Karpas-422 (cell line): ENCODE data around the gene LRRK1. TPM values are rescaled to one million over a fixed set of nuclear protein-coding genes. Genes with fewer than 3 reads are reported as not detected.
"Not testable (repeated sequence)": the region's sequence is repeated elsewhere in the genome, so short reads cannot be mapped to it uniquely, and the experiment has no call there.

ENCODE experiments used
- DNase-seq: peaks from one replicate; pipeline ENCODE4 v3.0.0-alpha.2; 2015
- H2AFZ ChIP-seq: fragments of 200-600 bp; sonication (generic); 2 replicates; pipeline ENCODE4 v1.6.1; 2014; ENCODE audit warnings: antibody characterized with exemption, low read length, mixed read lengths
- H3K27ac ChIP-seq: fragments of 200-600 bp; sonication (generic); 2 replicates; pipeline ENCODE4 v1.5.1; 2014; ENCODE audit warnings: mild to moderate bottlenecking, low read length, moderate library complexity
- H3K27me3 ChIP-seq: fragments of 200-600 bp; sonication (generic); 2 replicates; pipeline ENCODE4 v1.6.1; 2014; ENCODE audit warnings: low read length, mixed read lengths
- H3K36me3 ChIP-seq: fragments of 200-600 bp; sonication (generic); 2 replicates; pipeline ENCODE4 v1.6.1; 2014; ENCODE audit warnings: low read length, mixed read lengths; ENCODE audit not compliant: insufficient read depth
- H3K4me1 ChIP-seq: fragments of 200-600 bp; sonication (generic); 2 replicates; pipeline ENCODE4 v1.6.1; 2014; ENCODE audit warnings: mild to moderate bottlenecking, low read length, mixed read lengths
- H3K4me2 ChIP-seq: fragments of 200-600 bp; sonication (generic); 2 replicates; pipeline ENCODE4 v1.6.1; 2014; ENCODE audit warnings: low read length, low read depth, mild to moderate bottlenecking; ENCODE audit not compliant: poor library complexity, severe bottlenecking
- H3K4me3 ChIP-seq: fragments of 200-600 bp; sonication (generic); 2 replicates; pipeline ENCODE4 v1.5.1; 2014; ENCODE audit warnings: mild to moderate bottlenecking, antibody characterized with exemption, low read length, mixed read lengths
- H3K79me2 ChIP-seq: fragments of 200-600 bp; sonication (generic); 2 replicates; pipeline ENCODE4 v1.6.1; 2014; ENCODE audit warnings: mild to moderate bottlenecking, low read length, mixed read lengths
- H3K9ac ChIP-seq: fragments of 200-600 bp; sonication (generic); 2 replicates; pipeline ENCODE4 v1.6.0; 2014; ENCODE audit warnings: low read length
- H3K9me2 ChIP-seq: fragments of 200-600 bp; sonication (generic), shearing (Covaris generic); replicated peaks from 2 replicates; pipeline ENCODE4 v1.6.0; 2014; ENCODE audit warnings: mild to moderate bottlenecking, low read length, moderate library complexity; ENCODE audit not compliant: insufficient read depth
- H3K9me3 ChIP-seq: fragments of 300-700, 200-600 bp; sonication (generic); 2 replicates; pipeline ENCODE4 v1.6.1; 2014; ENCODE audit warnings: low read length, mixed read lengths
- H4K20me1 ChIP-seq: fragments of 200-600 bp; sonication (generic); 2 replicates; pipeline ENCODE4 v1.6.1; 2014; ENCODE audit warnings: mild to moderate bottlenecking, antibody characterized with exemption, low read length, low read depth; ENCODE audit not compliant: insufficient read depth
- total RNA-seq: library from RNA; depleted of rRNA; stranded (reverse); fragments of >200 nt; shearing (Covaris generic); gene quantifications from 2 replicates; pipeline ENCODE4 v1.2.3, GENCODE V29; 2014; ENCODE audit warnings: low replicate concordance

Gene LRRK1
- total RNA-seq, 1 experiment from 2014 or later: 46.6 TPM

GRCh38 chr15:101068961-101069653 lies 149.9 kb downstream of the LRRK1 start:
- Histone ChIP-seq H3K27ac (no peak overlapping the region), H3K4me1 (no peaks in the 10 kb centered on the region), H3K9me3 (no peaks in the 10 kb centered on the region), H3K4me2 (no peak overlapping the region), H2AFZ (no peak overlapping the region), H3K36me3 (peaks cover 57% of the 10 kb centered on the region; the same call in 1 of the 2 replicates), H3K27me3 (no peaks in the 10 kb centered on the region), H3K4me3 (no peak overlapping the region), H4K20me1 (peaks cover 4% of the 10 kb centered on the region), H3K79me2 (no peaks in the 10 kb centered on the region), H3K9me2 (no peaks in the 10 kb centered on the region), H3K9ac (no peak overlapping the region)
- DNase-seq: no peak

- no peak for DNase-seq
- no peaks in the 10 kb centered on the region for H3K27me3 ChIP-seq
- no peak overlapping the region for H3K4me2 ChIP-seq
- no peaks in the 10 kb centered on the region for H3K79me2 ChIP-seq
- no peak overlapping the region for H3K9ac ChIP-seq
- no peak overlapping the region for H2AFZ ChIP-seq
- no peaks in the 10 kb centered on the region for H3K4me1 ChIP-seq
- no peaks in the 10 kb centered on the region for H3K9me2 ChIP-seq
- no peak overlapping the region for H3K4me3 ChIP-seq
- peaks cover 4% of the 10 kb centered on the region; the same call in 1 of the 2 replicates for H4K20me1 ChIP-seq
- H3K27ac ChIP-seq: no peak overlapping the region
- H3K9me3 ChIP-seq: no peaks in the 10 kb centered on the region
- peaks cover 53% of the 10 kb centered on the region; the same call in 1 of the 2 replicates for H3K36me3 ChIP-seq
Measured at GRCh38 chr15:101069654-101069973, 150.5 kb downstream of the LRRK1 start.

GRCh38 chr15:101070024-101070423 lies 150.9 kb downstream of the LRRK1 start:
- Histone ChIP-seq H4K20me1 (peaks cover 4% of the 10 kb centered on the region; the same call in 1 of the 2 replicates), H3K4me3 (no peak overlapping the region), H3K4me2 (no peak overlapping the region), H3K27me3 (no peaks in the 10 kb centered on the region), H3K9ac (no peak overlapping the region), H3K79me2 (no peaks in the 10 kb centered on the region), H3K4me1 (no peaks in the 10 kb centered on the region), H3K9me3 (no peaks in the 10 kb centered on the region), H3K9me2 (no peaks in the 10 kb centered on the region), H2AFZ (no peak overlapping the region), H3K36me3 (peaks cover 52% of the 10 kb centered on the region; the same call in 1 of the 2 replicates), H3K27ac (no peak overlapping the region)
- DNase-seq: no peak

GRCh38 chr15:101070502-101071273 lies 151.5 kb downstream of the LRRK1 start:
- no peak overlapping the region for H2AFZ ChIP-seq
- H3K4me1 ChIP-seq: no peaks in the 10 kb centered on the region
- no peaks in the 10 kb centered on the region for H3K79me2 ChIP-seq
- peaks cover 46% of the 10 kb centered on the region; the same call in 1 of the 2 replicates for H3K36me3 ChIP-seq
- H3K27ac ChIP-seq: no peak overlapping the region
- no peaks in the 10 kb centered on the region for H3K9me3 ChIP-seq
- H3K27me3 ChIP-seq: no peaks in the 10 kb centered on the region
- DNase-seq: no peak
- H3K9me2 ChIP-seq: no peaks in the 10 kb centered on the region
- no peak overlapping the region for H3K4me3 ChIP-seq
- H3K4me2 ChIP-seq: no peak overlapping the region
- no peak overlapping the region for H3K9ac ChIP-seq
- peaks cover 4% of the 10 kb centered on the region; the same call in 1 of the 2 replicates for H4K20me1 ChIP-seq

- DNase-seq: no peak
- Histone ChIP-seq H3K4me1 (no peaks in the 10 kb centered on the region), H3K36me3 (peaks cover 43% of the 10 kb centered on the region; the same call in 1 of the 2 replicates), H3K27ac (no peak overlapping the region), H3K4me3 (no peak overlapping the region), H3K4me2 (no peak overlapping the region), H4K20me1 (peaks cover 4% of the 10 kb centered on the region; the same call in 1 of the 2 replicates), H3K9me3 (no peaks in the 10 kb centered on the region), H3K9ac (no peak overlapping the region), H3K27me3 (no peaks in the 10 kb centered on the region), H3K9me2 (no peaks in the 10 kb centered on the region), H3K79me2 (no peaks in the 10 kb centered on the region), H2AFZ (no peak overlapping the region)
Measured at GRCh38 chr15:101071651-101072050, 152.5 kb downstream of the LRRK1 start.

GRCh38 chr15:101072235-101072634 lies 153.1 kb downstream of the LRRK1 start:
- not testable (repeated sequence) for H3K4me1 ChIP-seq, H2AFZ ChIP-seq, H3K4me2 ChIP-seq, H4K20me1 ChIP-seq, H3K9me3 ChIP-seq, H3K27me3 ChIP-seq, H3K27ac ChIP-seq, H3K79me2 ChIP-seq, H3K9me2 ChIP-seq, H3K4me3 ChIP-seq, H3K9ac ChIP-seq, DNase-seq
- H3K36me3 ChIP-seq: peaks cover 37% of the 10 kb centered on the region; the same call in 1 of the 2 replicates

- H3K27me3 ChIP-seq, H3K36me3 ChIP-seq, H3K27ac ChIP-seq, H3K4me1 ChIP-seq, H3K9me3 ChIP-seq, H3K9me2 ChIP-seq, H2AFZ ChIP-seq, H3K79me2 ChIP-seq, H3K9ac ChIP-seq, DNase-seq, H3K4me3 ChIP-seq, H3K4me2 ChIP-seq: not testable (repeated sequence)
- H4K20me1 ChIP-seq: 0 out of 2 replicates have a peak, but pooled peaks cover 11% of the 10 kb centered on the region
Measured at GRCh38 chr15:101077806-101078668, 158.9 kb downstream of the LRRK1 start.
